H1 (cell line): ENCODE data around the gene LIPC. TPM values are rescaled to one million over a fixed set of nuclear protein-coding genes. Genes with fewer than 3 reads are reported as not detected.

Experiments used
- CTCF ChIA-PET: fragments of 300-600 bp; sonication (Branson Sonifier 250); formaldehyde crosslinking; loops from one replicate; lab custom pipeline; 2021; ENCODE audit not compliant: partially characterized antibody; lab: Charles Lee
- POLR2A ChIA-PET: fragments of 300-600 bp; sonication (Branson Sonifier 250); formaldehyde crosslinking; loops from one replicate; lab custom pipeline; 2021; ENCODE audit warnings: inconsistent platforms; ENCODE audit not compliant: partially characterized antibody; lab: Charles Lee
- DNase-seq, 2 experiments: peaks; one replicate each; pipeline versions ENCODE4 v3.0.0 to v3.0.0-alpha.2; 2010 to 2022; ENCODE audit warnings: low spot score in 2 of 2, low read depth in 1 of 2, mixed read lengths in 1 of 2
- FAIRE-seq: peaks from 2 replicates; lab custom pipeline; 2011; peaks lifted over from hg19 to GRCh38; lab: Jason Lieb, UNC
- H2AFZ ChIP-seq: 2 replicates; pipeline ENCODE4 v1.8.1; 2012; ENCODE audit warnings: low read length, inconsistent platforms
- H2AK5ac ChIP-seq: 2 replicates; pipeline ENCODE4 v1.6.1; 2013; ENCODE audit warnings: low read depth, low read length
- H2BK120ac ChIP-seq: replicated peaks from 2 replicates; pipeline ENCODE3; 2013; ENCODE audit warnings: low read depth, low read length, inconsistent platforms
- H2BK12ac ChIP-seq: 2 replicates; pipeline ENCODE4 v1.6.1; 2013; ENCODE audit warnings: low read depth, low read length
- H2BK15ac ChIP-seq: 2 replicates; pipeline ENCODE4 v1.6.1; 2013; ENCODE audit warnings: low read length
- H2BK20ac ChIP-seq: 2 replicates; pipeline ENCODE4 v1.6.1; 2013; ENCODE audit warnings: low read length
- H2BK5ac ChIP-seq: 2 replicates; pipeline ENCODE4 v1.6.1; 2013; ENCODE audit warnings: low read depth, low read length
- H3K14ac ChIP-seq: 2 replicates; pipeline ENCODE4 v1.6.1; 2013; ENCODE audit warnings: inconsistent platforms; ENCODE audit not compliant: insufficient read length
- H3K18ac ChIP-seq: 2 replicates; pipeline ENCODE4 v1.6.1; 2013; ENCODE audit warnings: low read length; ENCODE audit errors: extremely low read depth
- H3K23ac ChIP-seq: 2 replicates; pipeline ENCODE4 v1.6.1; 2013; ENCODE audit warnings: inconsistent platforms; ENCODE audit not compliant: insufficient read length
- H3K23me2 ChIP-seq: 2 replicates; pipeline ENCODE4 v1.6.1; 2013; ENCODE audit warnings: low read depth, low read length
- H3K27ac ChIP-seq: 2 replicates; pipeline ENCODE4 v1.6.1; 2011; ENCODE audit warnings: low read depth, low read length, inconsistent platforms
- H3K27me3 ChIP-seq, 4 experiments: replicated peaks in 1 of 4; 1 replicate in 1 of 4; 2 replicates in 3 of 4; pipeline versions ENCODE4 v1.6.1 to v1.8.1; 2011 to 2013; ENCODE audit warnings: low read length in 3 of 4, mild to moderate bottlenecking in 3 of 4, inconsistent platforms in 2 of 4, mixed read lengths in 2 of 4, moderate library complexity in 1 of 4; ENCODE audit not compliant: control insufficient read depth in 3 of 4, insufficient read depth in 3 of 4; ENCODE audit errors: extremely low read depth in 1 of 4
- H3K36me3 ChIP-seq, 4 experiments: 2 replicates each; pipeline versions ENCODE4 v1.6.1 to v1.8.1; 2011 to 2013; ENCODE audit warnings: mild to moderate bottlenecking in 4 of 4, low read length in 3 of 4, moderate library complexity in 2 of 4, control low read depth in 1 of 4, inconsistent platforms in 1 of 4; ENCODE audit not compliant: insufficient read depth in 4 of 4, control insufficient read depth in 2 of 4
- H3K4ac ChIP-seq: replicated peaks from 2 replicates; pipeline ENCODE3; 2013; ENCODE audit warnings: low read length, low read depth, mixed read lengths, inconsistent platforms; ENCODE audit not compliant: insufficient read length
- H3K4me1 ChIP-seq, 4 experiments: replicated peaks in 1 of 4; 1 replicate in 1 of 4; 2 replicates in 3 of 4; pipeline versions ENCODE4 v1.6.1 to v1.8.1; 2011 to 2013; ENCODE audit warnings: low read length in 3 of 4, inconsistent platforms in 2 of 4, mixed read lengths in 1 of 4; ENCODE audit not compliant: insufficient read depth in 4 of 4, control insufficient read depth in 3 of 4
- H3K4me2 ChIP-seq, 2 experiments: 2 replicates each; pipeline versions ENCODE4 v1.6.1 to v1.8.1; 2011 to 2013; ENCODE audit warnings: low read depth in 2 of 2, low read length in 2 of 2, control low read depth in 1 of 2, inconsistent platforms in 1 of 2, mild to moderate bottlenecking in 1 of 2; ENCODE audit not compliant: insufficient read depth in 1 of 2
- H3K4me3 ChIP-seq, 4 experiments: fragments of 200-600, 300-600 bp in 1 of 4; sonication (generic), shearing (Covaris generic), sonication (Bioruptor Twin) in 1 of 4; 2 replicates each; pipeline versions ENCODE4 v1.5.1 to v1.8.1; 2011 to 2016; ENCODE audit warnings: low read length in 4 of 4, low read depth in 3 of 4, control low read depth in 2 of 4, inconsistent platforms in 2 of 4, mild to moderate bottlenecking in 2 of 4, mixed read lengths in 1 of 4, moderate library complexity in 1 of 4; ENCODE audit not compliant: insufficient read depth in 2 of 4; ENCODE audit errors: extremely low read depth in 1 of 4
- H3K56ac ChIP-seq: replicated peaks from 2 replicates; pipeline ENCODE3; 2013; ENCODE audit warnings: low read depth, mild to moderate bottlenecking, mixed read lengths, low read length, inconsistent platforms; ENCODE audit not compliant: insufficient read length
- H3K79me1 ChIP-seq: 2 replicates; pipeline ENCODE4 v1.6.1; 2013; ENCODE audit warnings: low read depth, low read length, control low read depth
- H3K79me2 ChIP-seq, 2 experiments: 2 replicates each; pipeline versions ENCODE4 v1.6.1 to v1.8.1; 2012 to 2013; ENCODE audit warnings: low read length in 2 of 2, mild to moderate bottlenecking in 2 of 2, inconsistent platforms in 1 of 2; ENCODE audit not compliant: insufficient read depth in 2 of 2, control insufficient read depth in 1 of 2
- H3K9ac ChIP-seq, 4 experiments: replicated peaks in 1 of 4; 1 replicate in 1 of 4; 2 replicates in 3 of 4; pipeline versions ENCODE4 v1.6.1 to v1.8.1; 2011 to 2013; ENCODE audit warnings: low read depth in 3 of 4, low read length in 3 of 4, control low read depth in 2 of 4, mild to moderate bottlenecking in 2 of 4, moderate library complexity in 2 of 4, inconsistent platforms in 1 of 4; ENCODE audit errors: extremely low read depth in 1 of 4
- H3K9me3 ChIP-seq, 2 experiments: 2 replicates each; pipeline versions ENCODE4 v1.6.1 to v1.8.1; 2012 to 2013; ENCODE audit warnings: mild to moderate bottlenecking in 2 of 2, moderate library complexity in 2 of 2, control low read depth in 1 of 2, inconsistent platforms in 1 of 2, low read depth in 1 of 2, low read length in 1 of 2, mixed read lengths in 1 of 2; ENCODE audit not compliant: insufficient read depth in 2 of 2
- H4K20me1 ChIP-seq, 2 experiments: replicated peaks in 1 of 2; 2 replicates each; pipeline versions ENCODE3 to v1.8.1; 2011 to 2013; ENCODE audit warnings: inconsistent platforms in 2 of 2, low read length in 2 of 2, mild to moderate bottlenecking in 1 of 2; ENCODE audit not compliant: insufficient read depth in 2 of 2, control insufficient read depth in 1 of 2
- H4K5ac ChIP-seq: 2 replicates; pipeline ENCODE4 v1.6.1; 2013; ENCODE audit warnings: low read length, low read depth, mixed read lengths, inconsistent platforms; ENCODE audit not compliant: insufficient read length
- H4K8ac ChIP-seq: 2 replicates; pipeline ENCODE4 v1.8.0; 2013; ENCODE audit warnings: mild to moderate bottlenecking, moderate library complexity, low read length, inconsistent platforms; ENCODE audit not compliant: insufficient read depth; ENCODE audit errors: extremely low read depth
- H4K91ac ChIP-seq: replicated peaks from 2 replicates; pipeline ENCODE3; 2013; ENCODE audit warnings: low read length, mixed read lengths, inconsistent platforms; ENCODE audit not compliant: insufficient read length
- BACH1 ChIP-seq: IDR thresholded peaks from 2 replicates; pipeline ENCODE4 v1.6.1; 2012; ENCODE audit warnings: low read length, improper control_type of control experiment
- CREB1 ChIP-seq: IDR thresholded peaks from 2 replicates; pipeline ENCODE4 v1.6.1; 2012; ENCODE audit warnings: inconsistent platforms
- EGR1 ChIP-seq: IDR thresholded peaks from 2 replicates; pipeline ENCODE4 v1.6.1; 2011; ENCODE audit warnings: low read depth, low read length, borderline replicate concordance
- EP300 ChIP-seq, 2 experiments: IDR thresholded peaks; 1 replicate in 1 of 2; 2 replicates in 1 of 2; pipeline ENCODE4 v1.6.1; 2011 to 2012; ENCODE audit warnings: low read depth in 2 of 2, low read length in 2 of 2, mild to moderate bottlenecking in 2 of 2, borderline replicate concordance in 1 of 2, inconsistent platforms in 1 of 2, moderate library complexity in 1 of 2
- EZH2 ChIP-seq: fragments of 200-600 bp; sonication (generic); IDR thresholded peaks from 2 replicates; pipeline ENCODE4 v1.7.1; 2012; ENCODE audit warnings: low read depth, mild to moderate bottlenecking, moderate library complexity, low read length, inconsistent platforms; ENCODE audit not compliant: severe bottlenecking
- HDAC6 ChIP-seq: IDR thresholded peaks from one replicate; pipeline ENCODE4 v1.7.1; 2012; ENCODE audit warnings: low read depth, mild to moderate bottlenecking, inconsistent platforms, low read length, moderate library complexity
- KDM5A ChIP-seq: fragments of 200-600 bp; IDR thresholded peaks from 2 replicates; pipeline ENCODE4 v1.7.1; 2012; ENCODE audit warnings: mild to moderate bottlenecking, low read length, inconsistent platforms, mixed read lengths
- PHF8 ChIP-seq: fragments of 200-600 bp; sonication (generic); conservative IDR thresholded peaks from 2 replicates; pipeline ENCODE4 v1.7.1; 2012; ENCODE audit warnings: low read depth, mild to moderate bottlenecking, inconsistent platforms, low read length, moderate library complexity
- POLR2A ChIP-seq, 2 experiments: IDR thresholded peaks; 1 replicate in 1 of 2; 2 replicates in 1 of 2; pipeline ENCODE4 v1.6.1; 2011; ENCODE audit warnings: low read depth in 2 of 2, low read length in 2 of 2, mild to moderate bottlenecking in 2 of 2; ENCODE audit errors: control extremely low read depth in 1 of 2
- POLR2AphosphoS5 ChIP-seq: IDR thresholded peaks from 2 replicates; pipeline ENCODE4 v1.6.1; 2011; ENCODE audit warnings: low read depth, low read length
- RBBP5 ChIP-seq: IDR thresholded peaks from 2 replicates; pipeline ENCODE4 v1.7.1; 2012; ENCODE audit warnings: low read depth, mild to moderate bottlenecking, inconsistent platforms, low read length, moderate library complexity, borderline replicate concordance
- TAF1 ChIP-seq: IDR thresholded peaks from 2 replicates; pipeline ENCODE4 v1.6.1; 2011; ENCODE audit warnings: mild to moderate bottlenecking, low read depth, low read length
- WGBS, 2 experiments: shearing (Covaris generic) in 1 of 2; methylation state at CpG; one replicate each; pipeline versions ENCODE4 v1.1.6 to v1.1.7; 2013 to 2015; ENCODE audit warnings: low lambda C conversion rate in 2 of 2, mixed read lengths in 2 of 2, inconsistent platforms in 1 of 2, low coverage in 1 of 2, missing lambda C conversion rate in 1 of 2; ENCODE audit not compliant: insufficient replicate concordance in 2 of 2, insufficient coverage in 1 of 2, insufficient read length in 1 of 2; ENCODE audit errors: extremely low coverage in 1 of 2, missing lambda C conversion rate in 1 of 2; 5-methylcytosine and 5-hydroxymethylcytosine counted together
- polyA plus RNA-seq, 7 experiments: library from polyadenylated mRNA; depleted of rRNA in 3 of 7; stranded (reverse) in 5 of 7; unstranded in 2 of 7; fragments of >200 nt in 5 of 7; fragments of 200-250 nt in 2 of 7; gene quantifications; 1 replicate in 5 of 7; 2 replicates in 1 of 7; 4 replicates in 1 of 7; pipeline versions ENCODE4 v1.2.1 to v1.2.3, GENCODE V29; 2011 to 2013; ENCODE audit warnings: missing spikeins in 2 of 7, mixed read lengths in 2 of 7
- total RNA-seq: library from RNA; stranded (reverse); fragmentation: NEBNext Ultra II Directional; extraction: Animal tissue kit (Norgen Biotek cat#: 25700); gene quantifications from 2 replicates; pipeline ENCODE4 v1.2.1, GENCODE V29; 2021
- TF ChIP-seq, protein P1 (sequence below), 3 experiments: IDR thresholded peaks; 1 replicate in 2 of 3; 2 replicates in 1 of 3; pipeline versions ENCODE4 v1.5.1 to v1.6.1; 2011; ENCODE audit warnings: low read length in 3 of 3, mild to moderate bottlenecking in 3 of 3, inconsistent platforms in 2 of 3, low read depth in 1 of 3, moderate library complexity in 1 of 3; ENCODE audit not compliant: insufficient read depth in 1 of 3; ENCODE audit errors: control extremely low read depth in 1 of 3

Gene LIPC
- total and polyA plus RNA-seq, 2 of the 8 experiments (the other 6 are each of a cell fraction or from before 2014, with no cell fraction given): not detected

DNA sequence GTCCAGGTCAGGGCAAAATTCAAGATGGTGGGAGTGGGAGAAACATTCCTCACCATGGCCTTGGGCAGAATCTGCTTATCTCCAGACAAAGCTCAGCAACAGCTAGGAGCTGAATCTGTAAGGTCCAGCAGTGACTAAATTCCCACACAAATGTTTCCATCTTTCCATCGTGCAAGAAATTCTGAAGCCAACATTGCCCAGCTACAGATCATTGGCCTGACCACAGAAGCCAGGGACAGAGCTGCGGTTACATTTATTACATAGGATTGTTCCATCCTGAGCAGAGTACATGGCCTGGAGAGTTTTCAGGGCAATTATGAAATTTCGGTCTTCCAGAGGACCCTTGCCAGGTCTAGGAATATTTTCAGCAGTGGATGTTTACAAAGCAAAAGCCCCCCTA, 100.3 kb downstream of the LIPC start:
- no peak overlapping the region for H2AFZ ChIP-seq
- H3K23me2 ChIP-seq: no peaks in the 10 kb centered on the region
- H2BK12ac ChIP-seq: no peak overlapping the region
- H4K91ac ChIP-seq: no peak overlapping the region
- no peak overlapping the region for H4K8ac ChIP-seq
- H3K18ac ChIP-seq: no peak overlapping the region
- no peak overlapping the region for H3K14ac ChIP-seq
- H3K79me1 ChIP-seq: no peaks in the 10 kb centered on the region
- no peaks in the 10 kb centered on the region for H3K9me3 ChIP-seq
- no peak overlapping the region for H3K4me2 ChIP-seq
- H3K23ac ChIP-seq: no peak overlapping the region
- H3K36me3 ChIP-seq: no peaks in the 10 kb centered on the region
- no peaks in the 10 kb centered on the region for H4K20me1 ChIP-seq
- FAIRE-seq (no peak), DNase-seq (no peak)
- ChIA-PET CTCF (interaction anchor here (0.6 to 1.8 kb wide), 4 partner anchors 9 to 174 kb away, joined by 3 to 4 read pairs (median 4); no protein-coding TSS in a partner anchor), POLR2A (no interaction called here)
- no peak overlapping the region for H3K9ac ChIP-seq
- H3K4ac ChIP-seq: no peak overlapping the region
- no peak overlapping the region for H2BK5ac ChIP-seq
- no peak overlapping the region for H2AK5ac ChIP-seq
- no peak for TF ChIP-seq EZH2
- no peak for TF ChIP-seq BACH1
- TF ChIP-seq RBBP5: no peak
- TF ChIP-seq, protein P1, sequence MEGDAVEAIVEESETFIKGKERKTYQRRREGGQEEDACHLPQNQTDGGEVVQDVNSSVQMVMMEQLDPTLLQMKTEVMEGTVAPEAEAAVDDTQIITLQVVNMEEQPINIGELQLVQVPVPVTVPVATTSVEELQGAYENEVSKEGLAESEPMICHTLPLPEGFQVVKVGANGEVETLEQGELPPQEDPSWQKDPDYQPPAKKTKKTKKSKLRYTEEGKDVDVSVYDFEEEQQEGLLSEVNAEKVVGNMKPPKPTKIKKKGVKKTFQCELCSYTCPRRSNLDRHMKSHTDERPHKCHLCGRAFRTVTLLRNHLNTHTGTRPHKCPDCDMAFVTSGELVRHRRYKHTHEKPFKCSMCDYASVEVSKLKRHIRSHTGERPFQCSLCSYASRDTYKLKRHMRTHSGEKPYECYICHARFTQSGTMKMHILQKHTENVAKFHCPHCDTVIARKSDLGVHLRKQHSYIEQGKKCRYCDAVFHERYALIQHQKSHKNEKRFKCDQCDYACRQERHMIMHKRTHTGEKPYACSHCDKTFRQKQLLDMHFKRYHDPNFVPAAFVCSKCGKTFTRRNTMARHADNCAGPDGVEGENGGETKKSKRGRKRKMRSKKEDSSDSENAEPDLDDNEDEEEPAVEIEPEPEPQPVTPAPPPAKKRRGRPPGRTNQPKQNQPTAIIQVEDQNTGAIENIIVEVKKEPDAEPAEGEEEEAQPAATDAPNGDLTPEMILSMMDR (IDR thresholded peaks at IDR 0.05; ENCODE audit: control extremely low read depth in 1 of 3, insufficient read depth in 1 of 3, low read depth in 1 of 3, low read length in 3 of 3): no peak
- no peak for TF ChIP-seq HDAC6
- TF ChIP-seq KDM5A: no peak
- no peak for TF ChIP-seq EP300 (IDR thresholded peaks at IDR 0.05; ENCODE audit: borderline replicate concordance in 1 of 2, low read depth in 2 of 2, low read length in 2 of 2)
- no peak for TF ChIP-seq POLR2AphosphoS5
- TF ChIP-seq POLR2A (IDR thresholded peaks at IDR 0.05; ENCODE audit: control extremely low read depth in 1 of 2, low read depth in 2 of 2, low read length in 2 of 2): no peak
- no peak for TF ChIP-seq PHF8
- TF ChIP-seq EGR1: no peak
- TF ChIP-seq TAF1: no peak
- TF ChIP-seq CREB1: no peak
- H3K79me2 ChIP-seq: no peaks in the 10 kb centered on the region
- H3K4me3 ChIP-seq: no peak overlapping the region
- H2BK15ac ChIP-seq: no peak overlapping the region
- 96% methylated on average over 3 of the region's 3 CpGs; no CpG with 5 or more reads in 1 of the 2 experiments for WGBS, 2 experiments
- H3K56ac ChIP-seq: no peak overlapping the region
- no peak overlapping the region for H2BK120ac ChIP-seq
- H3K27ac ChIP-seq: no peak overlapping the region
- no peak overlapping the region for H4K5ac ChIP-seq
- no peak overlapping the region for H2BK20ac ChIP-seq
- H3K27me3 ChIP-seq: no peaks in the 10 kb centered on the region
- no peaks in the 10 kb centered on the region for H3K4me1 ChIP-seq
